Medulla oblongata (tissue), 1 donor: ENCODE data around the gene MCF2L2.
A peak's percentile ranks its signal among the peaks of the same experiment; 100 is the strongest.

Experiments
- DNase-seq: peaks from one replicate; pipeline ENCODE4 v3.0.0-alpha.2; 2015; ENCODE audit errors: extremely low spot score

MCF2L2 gene

DNA sequence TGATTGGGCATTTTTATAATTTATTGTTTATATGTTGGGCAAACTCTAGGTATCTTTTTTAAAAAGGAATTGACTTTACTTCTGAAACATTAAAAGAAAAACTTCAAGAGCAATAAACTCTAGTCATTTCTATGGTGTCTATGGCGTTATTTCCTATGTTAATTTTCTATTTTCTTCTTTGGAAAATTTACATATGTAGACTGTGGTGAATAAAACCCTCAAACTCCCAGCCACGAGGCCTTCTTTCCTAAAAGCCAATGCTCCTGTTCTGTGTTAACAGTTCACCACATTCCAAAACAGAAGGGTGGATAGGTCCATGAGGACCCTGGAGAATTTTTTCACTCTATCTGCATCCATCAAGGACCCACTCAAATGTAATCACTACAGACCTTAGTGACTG is 219.6 kb downstream of the MCF2L2 start:
- no peak for DNase-seq

DNA sequence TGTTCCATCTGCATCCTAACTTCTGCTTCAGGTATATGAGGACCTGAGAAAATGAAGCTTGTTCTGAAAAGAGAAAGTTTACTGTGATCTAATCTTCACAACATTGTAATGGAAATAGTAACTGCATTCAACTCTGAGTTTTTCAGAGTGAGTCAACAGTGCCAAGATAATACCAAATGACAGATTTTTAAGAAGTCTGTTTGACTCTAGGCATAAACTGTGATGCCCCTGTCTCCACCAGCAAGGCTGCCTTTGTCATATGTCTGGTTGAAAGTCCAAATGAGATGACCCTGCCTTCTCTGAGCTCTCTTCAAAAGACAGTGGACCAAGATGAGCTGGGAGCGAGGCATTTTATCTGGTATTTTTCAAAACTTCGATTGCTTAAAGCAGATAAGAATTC is 220.2 kb downstream of the MCF2L2 start:
- no peak for DNase-seq

GRCh38 chr3:183203670-183204069 is 224.7 kb downstream of the MCF2L2 start:
- no peak for DNase-seq

DNA sequence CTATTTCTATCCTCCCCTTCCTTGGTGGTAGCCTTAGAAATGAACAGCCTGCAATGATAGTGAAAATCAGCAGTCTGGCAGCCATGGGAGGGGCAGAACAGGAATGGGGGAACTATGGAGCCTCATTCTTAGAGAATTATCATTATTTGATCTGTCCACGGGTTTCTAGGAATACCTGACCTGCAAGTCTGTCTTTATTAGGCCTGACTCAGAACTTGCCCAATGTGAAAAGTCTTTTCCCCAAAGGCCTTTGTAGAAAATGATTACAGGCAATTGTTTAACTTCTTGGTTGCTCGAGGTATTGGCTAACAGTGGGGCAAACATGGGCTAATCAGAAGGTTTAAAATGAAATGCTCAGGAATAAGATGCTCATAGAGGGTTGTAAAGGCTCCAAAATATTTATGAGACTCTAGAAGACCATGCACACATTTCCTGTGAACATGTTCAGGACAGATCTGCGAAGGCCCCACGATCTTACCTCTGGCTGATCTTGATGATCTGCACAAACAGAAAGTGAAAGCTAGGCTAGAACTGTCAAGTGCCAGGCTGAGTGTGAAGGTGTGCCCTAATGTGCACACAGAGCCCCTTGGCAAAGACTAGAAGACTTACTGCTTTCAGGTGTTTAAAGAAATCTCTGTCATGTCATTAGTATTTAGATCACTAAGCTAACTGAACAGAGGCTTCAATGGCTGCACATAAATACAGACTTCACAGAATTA is 226.3 kb downstream of the MCF2L2 start:
- DNase-seq, result no peak

- no peak for DNase-seq
These were observed 229.5 kb downstream of the MCF2L2 start for GRCh38 chr3:183198939-183199338.

- no peak for DNase-seq
These were observed 230.7 kb downstream of the MCF2L2 start for GRCh38 chr3:183197734-183198133.

DNA sequence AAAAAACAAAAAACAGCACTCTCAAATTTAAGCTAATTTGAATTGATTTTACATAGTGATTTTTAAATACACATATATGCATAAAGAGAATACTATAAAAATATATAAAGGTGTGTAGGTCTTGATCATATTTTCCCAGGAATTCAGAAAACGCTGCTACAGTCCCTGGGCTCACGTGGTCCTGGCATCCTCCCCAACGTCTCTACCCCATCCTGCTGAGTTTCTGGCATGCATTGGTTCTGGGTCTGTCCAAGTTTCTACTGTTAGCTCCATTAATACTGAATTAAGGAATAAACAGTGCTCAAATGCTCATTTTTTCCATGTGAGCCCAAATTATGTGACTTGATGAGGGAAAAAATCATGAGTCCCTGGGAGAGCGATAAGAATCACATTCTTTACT is 233.2 kb downstream of the MCF2L2 start:
- no peak for DNase-seq

DNA sequence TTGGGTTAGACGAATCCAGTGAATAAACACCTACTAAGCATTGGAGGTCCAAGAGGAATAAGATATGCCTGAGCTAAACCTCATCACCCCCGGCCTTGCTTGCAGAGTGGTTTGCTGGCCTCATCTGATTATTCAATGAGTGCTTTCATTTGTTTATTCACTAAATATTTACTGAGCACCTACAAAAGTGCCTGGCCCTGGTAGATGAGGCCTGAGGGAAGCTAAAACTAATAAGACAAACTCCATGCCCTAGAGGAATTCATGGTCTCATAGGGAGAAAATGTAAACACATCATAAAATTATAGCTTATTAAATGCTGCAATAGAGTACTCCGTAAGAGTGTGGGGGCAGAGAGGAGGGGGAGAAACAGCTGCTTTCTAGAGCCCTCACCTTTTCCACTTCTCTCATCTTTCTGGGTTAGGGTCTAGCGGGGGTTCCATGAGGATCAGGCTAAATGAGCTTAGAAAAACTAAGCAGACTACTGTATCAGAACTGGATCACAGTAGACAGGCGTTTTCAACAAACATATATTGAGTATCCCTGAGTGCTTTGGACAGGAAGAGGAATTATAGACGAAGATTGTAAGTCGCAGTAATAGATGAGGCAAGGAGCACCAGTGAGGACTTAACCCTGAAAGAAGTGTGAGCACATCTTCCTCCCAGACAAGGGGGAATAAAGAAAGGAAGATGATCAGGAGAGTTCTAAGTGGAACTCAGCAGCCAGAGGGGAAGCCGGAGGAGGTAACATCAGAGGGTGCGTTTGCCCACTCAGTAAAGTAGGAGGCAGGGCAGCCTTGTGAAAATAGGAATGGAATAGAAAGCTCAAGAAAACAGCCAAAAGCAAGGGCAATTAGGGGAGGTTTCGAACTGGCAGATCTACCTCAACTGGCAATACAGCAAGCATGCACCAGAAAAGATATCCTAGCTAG is 234.4 kb downstream of the MCF2L2 start:
- DNase-seq, result no peak

DNA sequence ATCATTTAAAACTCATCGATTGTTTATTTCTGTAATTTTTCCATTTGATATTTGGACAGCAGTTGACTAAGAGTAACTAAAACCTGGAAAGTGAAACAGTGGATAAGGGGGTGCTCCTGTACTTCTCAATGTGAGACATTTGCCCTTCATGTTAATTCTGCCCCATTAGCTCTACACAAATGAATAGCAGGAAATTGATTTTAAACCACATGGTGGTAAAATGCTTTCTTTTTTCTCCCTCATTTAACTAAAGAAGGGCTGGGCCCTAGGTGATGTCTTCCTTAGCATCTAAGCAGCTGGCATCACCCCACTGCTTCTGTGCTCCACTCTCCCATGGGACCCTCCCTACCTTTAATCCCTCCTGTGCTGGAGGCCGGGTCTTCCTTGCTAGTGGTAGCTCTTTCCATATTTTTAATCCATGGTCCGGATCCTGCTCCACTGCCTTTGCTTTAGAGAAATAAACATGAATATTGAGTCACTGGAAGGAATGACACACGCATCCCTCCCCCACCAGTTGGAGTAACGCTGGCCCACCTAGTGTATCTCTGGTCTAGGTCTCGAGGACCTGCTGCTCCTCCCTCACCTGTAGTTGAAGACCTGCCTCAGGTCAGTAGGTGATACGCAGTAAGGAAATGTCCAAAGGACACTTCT is 235.6 kb downstream of the MCF2L2 start:
- no peak for DNase-seq

GRCh38 chr3:183189641-183190040 is 238.8 kb downstream of the MCF2L2 start:
- DNase-seq, result no peak

DNA sequence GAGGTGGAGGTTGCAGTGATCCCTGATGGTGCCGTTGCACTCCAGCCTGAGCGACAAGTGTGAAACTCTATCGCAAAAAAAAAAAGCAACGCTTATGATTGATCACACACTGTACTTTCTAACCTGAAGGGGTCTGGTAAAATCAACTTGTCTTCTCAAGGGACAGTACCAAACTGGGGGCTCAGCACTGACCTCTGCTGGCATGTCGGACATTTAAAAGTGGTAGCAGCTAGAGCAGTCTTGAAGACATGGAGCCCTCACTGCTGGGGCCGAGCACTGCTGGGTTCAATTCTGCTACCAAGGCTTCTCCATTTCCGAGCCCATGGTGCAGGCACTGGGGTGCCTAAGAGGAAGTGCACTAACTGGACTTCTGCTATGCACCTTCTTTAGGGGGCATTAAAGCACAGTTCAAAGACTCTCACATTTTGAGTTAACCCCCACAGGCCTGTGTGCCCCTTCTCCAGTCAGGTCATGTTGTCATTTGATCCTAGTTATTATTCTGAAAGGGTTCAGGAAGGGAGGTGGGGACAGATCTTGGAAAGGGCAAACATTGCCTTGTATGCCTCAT is 239.4 kb downstream of the MCF2L2 start:
- peak; percentile 64 for DNase-seq

DNA sequence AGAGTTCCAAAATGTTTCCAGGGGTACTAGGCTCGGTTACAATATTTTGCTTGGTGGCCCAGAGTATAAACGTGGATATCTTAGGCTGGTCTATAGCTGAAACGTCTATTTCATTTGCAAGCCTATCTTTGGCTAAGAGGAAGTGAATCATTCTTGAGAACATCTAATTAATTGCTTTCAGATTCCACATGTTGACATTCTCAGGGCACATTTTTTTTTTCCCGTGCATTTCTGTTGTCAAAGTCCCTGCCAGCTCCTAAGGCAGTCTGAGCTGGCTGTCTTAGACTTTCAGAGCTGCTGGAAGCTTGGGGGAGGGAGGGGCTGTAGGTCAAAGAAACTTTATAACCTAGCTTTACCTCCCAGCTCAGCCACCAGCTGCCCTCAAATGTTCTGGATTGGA is 242.7 kb downstream of the MCF2L2 start:
- no peak for DNase-seq

- DNase-seq, result no peak
These were observed 245.4 kb downstream of the MCF2L2 start for GRCh38 chr3:183182732-183183610.

GRCh38 chr3:183182073-183182472 is 246.3 kb downstream of the MCF2L2 start:
- DNase-seq, result no peak

- no peak for DNase-seq
These were observed 246.8 kb downstream of the MCF2L2 start for GRCh38 chr3:183181606-183182005.

- no peak for DNase-seq
These were observed 247.6 kb downstream of the MCF2L2 start for GRCh38 chr3:183180784-183181295.

GRCh38 chr3:183180110-183180783 is 248.2 kb downstream of the MCF2L2 start:
- peak; percentile 18 for DNase-seq

GRCh38 chr3:183179550-183179908 is 248.9 kb downstream of the MCF2L2 start:
- DNase-seq, result peak; percentile 9

GRCh38 chr3:183178833-183179549 is 249.4 kb downstream of the MCF2L2 start:
- DNase-seq, result peak; percentile 43

GRCh38 chr3:183178512-183178832 is 249.9 kb downstream of the MCF2L2 start:
- DNase-seq, result no peak
